Raji (cell line): Measurements from ENCODE around the gene BPIFB6.

Experiments used
- POLR2A ChIP-seq: IDR thresholded peaks from 2 replicates; pipeline ENCODE4 v1.6.1; 2011; ENCODE audit warnings: low read depth, low read length, control low read depth; ENCODE audit not compliant: insufficient read depth

BPIFB6 gene, protein sequence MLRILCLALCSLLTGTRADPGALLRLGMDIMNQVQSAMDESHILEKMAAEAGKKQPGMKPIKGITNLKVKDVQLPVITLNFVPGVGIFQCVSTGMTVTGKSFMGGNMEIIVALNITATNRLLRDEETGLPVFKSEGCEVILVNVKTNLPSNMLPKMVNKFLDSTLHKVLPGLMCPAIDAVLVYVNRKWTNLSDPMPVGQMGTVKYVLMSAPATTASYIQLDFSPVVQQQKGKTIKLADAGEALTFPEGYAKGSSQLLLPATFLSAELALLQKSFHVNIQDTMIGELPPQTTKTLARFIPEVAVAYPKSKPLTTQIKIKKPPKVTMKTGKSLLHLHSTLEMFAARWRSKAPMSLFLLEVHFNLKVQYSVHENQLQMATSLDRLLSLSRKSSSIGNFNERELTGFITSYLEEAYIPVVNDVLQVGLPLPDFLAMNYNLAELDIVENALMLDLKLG

DNA sequence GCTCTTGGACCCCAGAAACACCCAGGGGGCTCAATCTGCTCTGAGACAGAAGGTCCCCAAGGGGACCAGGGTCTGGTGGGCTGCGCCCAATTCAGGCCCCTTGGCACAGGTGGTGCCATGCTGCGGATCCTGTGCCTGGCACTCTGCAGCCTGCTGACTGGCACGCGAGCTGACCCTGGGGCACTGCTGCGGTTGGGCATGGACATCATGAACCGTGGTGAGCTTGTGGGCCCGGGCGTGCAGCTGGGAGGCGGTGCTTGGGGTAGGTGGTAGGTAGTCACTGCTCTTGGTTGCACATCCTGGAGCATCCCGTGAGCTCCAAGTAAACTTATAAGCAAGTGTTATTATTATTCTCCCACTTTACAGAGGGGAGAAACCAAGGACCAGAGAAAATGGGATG is at the start of gene BPIFB6:
BPIFB6 (plus strand) TSS at position 118 of the 400 bp plus-strand sequence; CDS start at position 118, 0 bp downstream.
- TF ChIP-seq POLR2A = no peak

DNA sequence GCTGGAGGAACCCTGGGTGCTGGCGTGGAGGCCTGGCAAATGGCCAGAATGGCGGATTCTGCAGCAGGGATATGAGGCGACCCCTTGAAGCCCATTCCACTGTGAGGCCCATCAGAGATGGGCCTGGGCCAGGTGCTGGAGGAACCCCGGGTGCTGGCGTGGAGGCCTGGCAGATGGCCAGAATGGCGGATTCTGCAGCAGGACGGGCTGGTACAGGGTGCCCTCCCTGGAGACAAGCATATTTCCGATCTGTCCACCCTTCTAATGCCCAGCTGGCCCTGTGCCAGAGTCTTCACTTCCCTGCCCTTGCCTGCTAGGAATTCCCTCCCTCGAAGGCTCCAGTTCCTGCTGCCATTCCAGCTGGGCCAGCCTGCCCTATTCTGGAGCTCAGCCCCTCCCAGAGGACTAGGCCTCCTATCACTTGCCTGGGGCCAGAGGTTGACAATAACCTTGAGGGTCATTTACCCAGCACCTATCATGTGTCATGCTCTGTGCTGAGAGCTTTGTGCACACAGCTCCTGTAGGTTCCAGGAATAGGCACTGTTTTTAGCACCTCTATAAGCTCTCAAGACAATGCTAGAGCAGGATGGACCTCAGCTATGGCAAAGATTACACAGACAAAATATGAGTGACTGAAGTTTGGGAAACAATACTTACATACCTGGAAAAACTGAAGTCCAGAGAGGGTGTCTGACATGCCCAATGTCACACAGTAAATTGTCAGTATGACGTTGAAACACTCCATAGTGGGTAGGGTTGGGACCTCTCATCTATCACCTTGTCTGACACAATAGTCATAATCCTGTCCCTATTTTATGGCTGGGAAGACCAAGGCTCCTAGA is 48.6 kb upstream of the BPIFB6 start:
- TF ChIP-seq POLR2A = no peak

DNA sequence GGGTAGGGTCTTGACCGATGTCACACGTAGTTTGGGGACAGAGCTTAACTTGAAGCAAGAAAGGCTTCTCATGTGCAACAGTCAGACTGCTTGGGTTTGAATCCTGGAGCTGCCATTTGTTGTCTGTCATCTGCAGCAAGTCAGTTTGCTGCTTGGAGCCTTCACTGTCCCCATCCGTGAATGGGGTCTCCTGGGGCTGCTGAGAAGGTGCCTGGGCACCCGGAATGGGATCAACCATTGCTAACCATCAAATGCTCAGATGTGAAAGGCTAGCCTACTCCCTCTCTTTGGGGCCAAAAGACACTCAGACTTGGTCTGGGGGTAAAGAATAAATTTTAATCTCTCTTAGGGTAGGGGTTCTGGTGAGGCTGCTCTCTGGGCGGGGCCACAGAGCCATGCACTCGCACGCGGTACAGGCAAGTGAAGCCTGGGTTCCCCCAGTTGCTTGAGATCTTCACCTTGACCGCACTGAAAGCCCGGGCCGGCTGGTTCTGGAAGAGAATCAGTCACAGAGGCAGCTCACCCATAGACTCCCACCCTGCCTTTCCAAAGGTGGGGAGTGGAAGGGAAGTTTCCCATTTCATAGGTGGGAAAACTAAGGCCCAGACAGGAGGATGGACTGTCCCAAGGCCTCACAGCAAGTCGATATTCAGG is 47.9 kb upstream of the BPIFB6 start:
- no peak for TF ChIP-seq POLR2A

DNA sequence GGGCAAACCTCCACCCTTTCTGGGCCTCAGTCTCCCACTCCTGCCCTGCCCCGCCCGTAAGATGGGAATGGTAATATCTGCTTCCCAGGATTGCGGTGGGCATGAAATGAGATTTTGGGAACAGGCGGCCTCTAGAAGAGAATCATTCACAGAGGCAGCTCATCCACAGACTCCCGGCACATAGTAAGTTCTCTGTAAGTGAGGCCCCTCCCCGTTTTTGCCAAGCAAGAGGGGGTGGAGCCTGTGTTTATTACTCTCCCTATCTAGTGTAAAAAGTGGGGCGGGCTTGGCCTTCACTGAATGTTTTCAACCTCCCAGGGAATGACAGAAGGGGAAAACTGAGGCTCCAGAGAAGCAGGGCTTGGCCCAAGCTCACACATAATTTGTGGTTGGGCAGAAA is 47.3 kb upstream of the BPIFB6 start:
- no peak for TF ChIP-seq POLR2A

DNA sequence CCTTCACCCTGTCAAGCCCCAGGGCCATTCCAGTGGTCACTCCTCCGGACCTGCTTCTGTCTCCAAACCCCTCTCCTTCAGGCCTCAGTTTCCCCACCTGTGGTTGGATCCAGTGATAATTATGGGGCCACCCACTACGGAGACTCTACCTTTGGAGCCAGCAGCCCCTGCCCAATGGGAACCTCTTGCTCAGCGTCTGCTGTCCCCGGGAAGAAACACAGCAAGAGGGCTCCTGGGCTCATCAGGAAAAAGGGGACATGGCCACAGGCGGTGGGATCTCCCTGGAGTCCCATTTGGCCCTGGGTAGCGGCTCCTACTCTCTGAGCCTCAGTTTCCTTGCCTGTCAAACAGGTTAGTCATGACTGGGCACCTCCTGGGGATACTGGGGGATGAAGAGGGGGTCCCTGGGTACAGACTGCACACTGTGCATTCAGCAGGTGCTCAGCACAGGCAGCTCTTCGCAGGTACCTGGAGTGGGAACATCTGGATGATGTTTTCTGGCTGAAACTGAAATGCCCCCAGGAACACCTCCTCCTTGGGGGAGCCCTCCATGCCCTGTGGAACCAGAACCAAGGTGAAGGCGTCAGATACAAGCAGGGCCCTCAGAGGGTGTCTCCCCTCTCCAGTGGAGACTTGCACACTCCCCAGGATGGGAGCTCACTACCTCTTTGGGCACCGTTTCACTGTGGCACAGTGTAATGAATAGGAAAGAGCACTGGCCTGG is 46.7 kb upstream of the BPIFB6 start:
- no peak for TF ChIP-seq POLR2A

DNA sequence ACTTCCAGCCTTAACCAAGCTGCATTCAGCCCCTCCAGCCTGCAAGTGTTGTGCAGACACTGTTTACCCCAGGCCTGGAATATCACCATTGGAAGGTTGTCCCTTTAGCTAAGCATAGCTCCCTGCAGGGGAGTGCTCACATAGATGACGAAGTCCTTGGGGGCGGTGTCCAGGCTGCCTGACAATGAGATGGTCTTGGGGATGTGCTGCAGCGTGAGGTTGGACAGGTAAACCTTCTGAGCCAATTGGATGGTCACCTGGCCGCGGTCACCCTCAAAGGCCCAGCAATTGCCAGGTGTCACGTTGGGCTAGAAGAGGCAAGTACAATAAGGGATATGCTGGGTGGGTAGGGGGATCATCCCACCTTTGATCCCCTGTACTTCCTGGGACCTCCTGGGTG is 45.9 kb upstream of the BPIFB6 start:
- no peak for TF ChIP-seq POLR2A

DNA sequence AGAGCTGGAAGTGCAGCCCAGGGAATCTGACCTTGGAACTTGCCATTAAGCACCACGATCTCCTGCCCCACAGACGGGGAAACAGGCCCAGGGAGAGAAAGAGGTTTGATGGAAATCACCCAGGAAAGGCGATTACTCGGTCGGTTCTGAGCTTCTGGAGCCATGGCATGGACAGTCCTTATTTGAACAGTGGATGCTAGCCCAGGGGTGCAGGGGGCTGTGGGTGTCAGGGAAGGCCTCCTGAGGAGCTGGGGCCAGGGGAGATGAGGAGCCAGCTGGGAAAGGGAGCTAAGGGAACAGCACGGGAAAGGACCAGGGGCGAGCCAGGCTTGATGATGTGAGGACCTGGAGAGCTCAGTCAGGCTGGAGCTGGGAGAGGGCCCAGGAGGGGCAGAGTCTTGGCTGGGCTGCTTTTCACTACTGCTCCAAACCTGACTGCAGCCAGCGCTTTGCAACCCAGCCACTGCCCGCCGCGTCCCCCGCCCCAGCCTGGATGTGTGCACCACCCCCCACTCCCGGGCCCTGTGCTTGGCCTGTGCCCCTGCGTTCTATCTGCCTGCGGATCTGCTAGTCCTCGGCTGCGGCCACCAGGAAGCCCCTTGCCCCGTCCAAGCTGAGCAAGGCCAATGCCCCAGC is 45.0 kb upstream of the BPIFB6 start:
- TF ChIP-seq POLR2A = no peak

DNA sequence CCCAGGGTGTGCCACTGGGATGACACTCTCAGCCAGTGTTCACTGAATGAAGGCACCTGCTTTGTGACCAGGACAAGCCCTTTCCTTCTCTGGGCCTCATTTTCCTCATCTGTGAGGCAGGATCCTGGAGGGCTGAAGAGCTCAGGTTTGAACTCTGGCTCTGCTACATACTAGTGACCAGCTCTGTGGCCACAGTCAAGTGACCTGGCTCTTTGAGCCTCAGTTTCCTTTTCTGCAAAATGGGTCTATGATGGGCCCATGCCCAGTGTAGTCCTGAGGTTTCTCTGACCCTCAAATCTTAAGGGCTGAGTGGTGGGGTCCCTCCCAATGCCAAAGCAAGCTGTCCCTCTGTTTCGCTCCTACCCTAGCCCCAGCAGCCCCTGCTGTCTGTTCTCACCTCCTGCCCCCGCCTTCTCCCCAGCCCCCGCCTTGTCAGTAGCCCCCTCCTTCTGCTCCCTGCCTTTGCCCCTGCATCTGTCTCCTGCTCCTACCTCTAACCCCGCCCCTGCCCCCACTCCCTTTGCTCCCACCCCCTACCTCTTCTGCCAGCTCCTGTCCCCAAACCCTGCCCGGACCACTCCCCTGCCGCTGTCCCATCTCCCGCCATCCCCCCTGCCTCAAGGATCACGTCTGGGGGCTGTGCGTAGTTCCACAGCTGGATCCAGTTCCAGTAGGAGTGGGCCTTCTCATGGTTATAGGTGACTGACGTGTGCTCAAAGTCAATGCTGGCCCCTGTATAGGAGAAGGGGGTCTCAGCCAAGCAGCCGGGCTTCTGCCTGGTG is 44.2 kb upstream of the BPIFB6 start:
- TF ChIP-seq POLR2A = no peak

DNA sequence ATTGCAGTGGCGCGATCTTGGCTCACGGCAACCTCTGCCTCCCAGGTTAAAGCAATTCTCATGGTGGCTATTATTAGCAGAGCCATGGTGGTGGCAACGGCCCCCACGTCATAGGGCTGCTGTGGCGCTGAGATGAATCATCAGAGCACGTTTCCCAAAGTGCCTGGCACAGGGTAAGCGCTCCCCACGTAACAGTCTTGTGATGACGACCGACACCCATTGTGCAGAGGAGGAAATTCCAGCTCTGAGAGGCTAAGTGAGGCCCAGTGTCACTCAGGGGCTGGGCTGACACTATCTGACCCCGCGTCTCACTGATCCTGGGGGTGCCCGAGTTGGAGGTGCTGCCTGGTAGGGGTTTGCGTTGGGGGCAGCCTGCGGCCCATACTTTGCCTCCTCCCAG is 43.4 kb upstream of the BPIFB6 start:
- TF ChIP-seq POLR2A = no peak

DNA sequence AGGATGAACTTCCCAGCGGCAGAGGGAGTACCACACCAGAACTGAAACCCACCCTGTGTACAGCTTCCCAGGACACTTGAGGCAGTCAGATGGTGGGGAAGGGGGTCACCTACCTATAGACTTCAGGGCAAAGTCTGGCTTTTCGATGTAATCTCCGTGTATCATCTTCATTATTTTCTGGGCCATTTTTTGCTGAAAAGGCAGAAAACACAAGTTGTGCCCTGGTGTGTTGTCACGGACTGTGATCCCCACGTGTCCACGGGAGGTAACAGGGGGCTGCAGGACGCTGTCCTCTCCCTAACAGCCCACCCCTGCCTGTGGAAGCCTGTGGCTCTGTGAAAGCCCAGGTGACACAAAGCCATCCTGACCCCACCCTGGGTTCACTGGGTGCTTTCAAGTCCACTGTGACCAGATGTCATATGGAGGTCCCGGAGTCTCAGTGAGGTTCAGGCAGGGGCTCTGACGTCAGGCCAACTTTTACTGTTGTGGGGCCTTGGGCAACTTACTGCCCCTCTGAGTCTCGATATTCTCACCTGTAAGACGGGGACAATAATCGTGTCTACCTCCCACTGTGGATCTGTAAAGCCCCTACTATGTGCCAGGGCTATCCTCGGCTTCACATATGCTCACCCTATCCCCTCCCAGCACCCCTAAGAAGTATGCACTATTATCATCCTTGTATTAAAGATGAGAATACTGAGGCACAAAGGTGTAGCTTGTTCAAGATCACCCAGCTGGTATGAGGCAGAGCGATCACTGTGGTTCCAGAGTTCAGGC is 41.8 kb upstream of the BPIFB6 start:
- no peak for TF ChIP-seq POLR2A

DNA sequence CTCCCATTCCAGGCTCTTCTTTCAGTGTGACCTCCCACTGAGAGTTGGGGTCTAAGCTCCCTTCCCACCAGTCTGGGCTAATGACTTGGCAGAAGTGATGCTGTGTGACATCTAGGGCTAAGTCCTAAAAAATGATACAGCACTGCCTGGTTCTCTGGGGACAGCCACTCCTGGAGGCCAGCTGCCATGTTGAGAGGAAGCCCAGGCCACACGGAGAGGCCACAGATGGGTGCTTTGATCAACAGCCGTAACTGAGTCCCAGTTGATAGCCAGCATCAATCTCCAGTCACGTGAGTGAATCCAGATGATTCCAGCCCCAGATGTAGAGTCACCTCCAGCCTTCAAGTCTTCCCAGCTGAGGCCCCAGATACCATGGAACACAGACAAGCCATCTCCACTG is 41.0 kb upstream of the BPIFB6 start:
- TF ChIP-seq POLR2A = no peak

DNA sequence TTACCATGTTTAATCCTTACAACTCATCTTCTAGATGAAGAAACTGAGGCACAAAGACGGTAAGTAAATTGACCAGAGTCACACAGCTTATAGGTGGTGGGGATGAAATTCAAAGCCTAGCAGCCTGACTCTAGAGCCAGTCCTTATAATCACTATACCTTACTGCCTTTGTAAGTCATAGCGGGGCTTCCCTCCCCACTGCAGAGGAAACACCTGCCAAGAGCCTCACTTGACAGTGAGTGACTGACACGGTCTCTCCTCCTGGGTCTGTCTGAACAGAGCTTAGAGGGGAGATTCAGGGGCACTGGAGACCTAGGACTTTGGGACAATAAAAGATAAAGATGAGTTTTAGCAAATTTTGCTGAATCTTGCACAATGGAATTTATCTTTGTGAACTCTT is 40.1 kb upstream of the BPIFB6 start:
- no peak for TF ChIP-seq POLR2A
